Nephron (organoid): Measurements from ENCODE around the gene BIRC2.
"Not testable (repeated sequence)": the region's sequence is repeated elsewhere in the genome, so short reads cannot be mapped to it uniquely, and the experiment has no call there.

ENCODE experiments used
- H3K27ac Mint-ChIP-seq, 3 experiments: 2 replicates each; pipeline ENCODE4 v1.8.0; 2020; ENCODE audit warnings: mixed read lengths in 3 of 3, mild to moderate bottlenecking in 2 of 3, moderate library complexity in 1 of 3
- H3K27me3 Mint-ChIP-seq: 2 replicates; pipeline ENCODE4 v1.8.0; 2021; ENCODE audit warnings: low read depth, mild to moderate bottlenecking, moderate library complexity, mixed read lengths
- H3K36me3 Mint-ChIP-seq: 2 replicates; pipeline ENCODE4 v1.8.0; 2020; ENCODE audit warnings: low read depth, mixed read lengths
- H3K4me1 Mint-ChIP-seq: 2 replicates; pipeline ENCODE4 v1.8.0; 2020; ENCODE audit warnings: mixed read lengths
- H3K4me3 Mint-ChIP-seq, 3 experiments: 2 replicates each; pipeline ENCODE4 v1.8.0; 2020; ENCODE audit warnings: mild to moderate bottlenecking in 3 of 3, mixed read lengths in 3 of 3, moderate library complexity in 2 of 3
- H3K9me3 Mint-ChIP-seq: 2 replicates; pipeline ENCODE4 v1.8.0; 2020; ENCODE audit warnings: mixed read lengths
- TF ChIP-seq, protein P1 (sequence below), 3 experiments: fragments of 200-600 bp; sonication (generic); IDR thresholded peaks; one replicate each; pipeline ENCODE4 v1.5.0; 2021; ENCODE audit warnings: antibody characterized with exemption in 3 of 3; ENCODE audit not compliant: unreplicated experiment in 3 of 3

The BIRC2 gene

DNA sequence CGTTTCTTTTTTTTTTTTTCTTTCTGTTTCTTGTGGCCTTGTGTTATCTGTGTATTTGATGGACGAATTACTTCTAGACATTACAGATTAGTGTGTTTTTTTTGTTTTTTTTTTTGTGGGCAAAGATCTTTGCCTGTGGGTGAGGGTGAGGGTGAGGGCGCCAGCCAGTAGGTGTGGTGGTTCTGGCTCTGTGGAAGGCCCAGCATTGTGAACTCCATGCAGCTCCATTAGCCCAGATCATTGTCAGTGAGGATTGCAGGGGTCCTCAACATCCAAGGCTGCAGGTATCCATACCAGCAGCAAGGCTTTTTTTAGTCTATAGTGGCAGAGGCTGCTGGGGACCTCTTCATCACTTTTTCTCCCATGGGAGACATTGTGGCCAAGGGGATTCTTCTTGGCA is 13.7 kb downstream of the BIRC2 start:
- H3K27ac Mint-ChIP-seq: no peak overlapping the region
- no peaks in the 10 kb centered on the region for H3K27me3 Mint-ChIP-seq
- no peak overlapping the region for H3K4me3 Mint-ChIP-seq
- TF ChIP-seq, protein P1, sequence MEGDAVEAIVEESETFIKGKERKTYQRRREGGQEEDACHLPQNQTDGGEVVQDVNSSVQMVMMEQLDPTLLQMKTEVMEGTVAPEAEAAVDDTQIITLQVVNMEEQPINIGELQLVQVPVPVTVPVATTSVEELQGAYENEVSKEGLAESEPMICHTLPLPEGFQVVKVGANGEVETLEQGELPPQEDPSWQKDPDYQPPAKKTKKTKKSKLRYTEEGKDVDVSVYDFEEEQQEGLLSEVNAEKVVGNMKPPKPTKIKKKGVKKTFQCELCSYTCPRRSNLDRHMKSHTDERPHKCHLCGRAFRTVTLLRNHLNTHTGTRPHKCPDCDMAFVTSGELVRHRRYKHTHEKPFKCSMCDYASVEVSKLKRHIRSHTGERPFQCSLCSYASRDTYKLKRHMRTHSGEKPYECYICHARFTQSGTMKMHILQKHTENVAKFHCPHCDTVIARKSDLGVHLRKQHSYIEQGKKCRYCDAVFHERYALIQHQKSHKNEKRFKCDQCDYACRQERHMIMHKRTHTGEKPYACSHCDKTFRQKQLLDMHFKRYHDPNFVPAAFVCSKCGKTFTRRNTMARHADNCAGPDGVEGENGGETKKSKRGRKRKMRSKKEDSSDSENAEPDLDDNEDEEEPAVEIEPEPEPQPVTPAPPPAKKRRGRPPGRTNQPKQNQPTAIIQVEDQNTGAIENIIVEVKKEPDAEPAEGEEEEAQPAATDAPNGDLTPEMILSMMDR (IDR thresholded peaks at IDR 0.05; ENCODE audit: unreplicated experiment in 3 of 3): no peak
- peaks cover 23% of the 10 kb centered on the region for H3K9me3 Mint-ChIP-seq
- H3K36me3 Mint-ChIP-seq: peaks cover 90% of the 10 kb centered on the region
- H3K4me1 Mint-ChIP-seq: no peaks in the 10 kb centered on the region

DNA sequence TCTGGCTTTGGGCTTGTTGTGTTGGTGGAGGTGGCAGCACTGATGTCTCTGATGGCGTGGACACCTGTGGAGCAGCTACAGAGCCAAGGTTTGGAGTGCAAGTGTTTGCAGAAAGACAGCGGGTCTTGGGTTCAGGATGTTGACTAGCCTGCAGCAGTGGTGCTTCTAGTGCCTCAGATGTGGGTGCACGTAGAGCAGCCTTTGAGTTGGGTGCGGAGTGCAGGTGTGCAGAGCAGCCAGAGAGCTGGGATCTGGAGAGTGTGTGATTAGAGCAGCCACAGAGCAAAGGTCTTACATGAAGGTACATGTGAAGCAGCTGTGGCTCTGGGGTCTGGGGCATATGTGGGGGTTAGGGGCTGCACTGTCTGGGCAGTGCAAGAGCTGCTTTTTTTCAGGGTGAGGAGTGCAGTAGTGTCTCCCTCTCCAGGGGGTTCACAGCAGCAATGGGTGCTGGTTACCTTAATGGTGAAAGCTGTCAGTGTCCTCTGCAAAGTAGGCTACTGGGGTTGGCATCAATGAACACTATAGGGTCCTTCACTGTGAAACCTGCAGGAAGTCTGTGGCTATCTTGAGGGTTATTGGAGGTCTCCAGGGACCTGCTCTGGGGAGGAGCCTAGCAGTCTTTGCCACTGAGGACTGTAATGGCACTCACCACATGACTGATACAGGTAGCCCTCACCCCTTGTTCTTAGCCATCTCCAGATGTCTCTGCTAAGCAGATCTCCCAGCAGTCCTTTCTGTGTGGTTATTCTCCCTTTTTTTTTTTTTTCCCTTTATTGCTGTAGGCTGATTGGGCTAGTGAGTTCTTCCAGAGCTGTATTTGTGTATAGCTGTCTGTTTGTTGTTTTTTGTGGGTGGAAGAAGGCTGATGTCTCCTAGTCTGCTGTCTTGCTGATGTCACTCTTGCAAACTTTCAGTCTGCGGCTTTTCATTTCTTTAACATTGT is 14.3 kb downstream of the BIRC2 start:
- H3K36me3 Mint-ChIP-seq: peaks cover 90% of the 10 kb centered on the region
- TF ChIP-seq, protein P1 (IDR thresholded peaks at IDR 0.05; ENCODE audit: unreplicated experiment in 3 of 3): no peak
- peaks cover 20% of the 10 kb centered on the region for H3K9me3 Mint-ChIP-seq
- no peak overlapping the region for H3K27ac Mint-ChIP-seq
- H3K4me3 Mint-ChIP-seq: no peak overlapping the region
- no peaks in the 10 kb centered on the region for H3K27me3 Mint-ChIP-seq
- no peaks in the 10 kb centered on the region for H3K4me1 Mint-ChIP-seq

DNA sequence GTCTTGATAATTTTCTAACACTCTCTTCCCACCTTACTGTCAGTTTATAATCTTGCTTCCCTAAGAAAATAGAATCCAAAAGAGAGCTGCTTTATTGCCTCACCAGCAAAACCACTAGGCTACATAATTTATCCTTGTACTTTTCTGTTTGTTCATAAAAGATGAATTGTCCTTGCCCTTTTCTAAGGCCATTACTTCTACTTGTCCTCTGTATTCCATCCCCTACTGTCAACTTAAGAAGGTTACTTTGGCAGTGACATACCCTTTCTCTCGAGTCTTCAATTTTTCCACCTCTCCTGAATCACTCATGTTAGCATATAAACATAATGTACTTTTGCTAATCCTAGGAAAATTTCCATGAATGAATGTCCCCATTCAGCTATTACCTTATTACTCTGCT is 18.0 kb downstream of the BIRC2 start:
- Mint-ChIP-seq H3K4me1 (no peaks in the 10 kb centered on the region), H3K27ac (no peak overlapping the region), H3K9me3 (peaks cover 5% of the 10 kb centered on the region), H3K4me3 (no peak overlapping the region), H3K27me3 (no peaks in the 10 kb centered on the region), H3K36me3 (peaks cover 81% of the 10 kb centered on the region)
- TF ChIP-seq, protein P1 (IDR thresholded peaks at IDR 0.05; ENCODE audit: unreplicated experiment in 3 of 3): no peak

DNA sequence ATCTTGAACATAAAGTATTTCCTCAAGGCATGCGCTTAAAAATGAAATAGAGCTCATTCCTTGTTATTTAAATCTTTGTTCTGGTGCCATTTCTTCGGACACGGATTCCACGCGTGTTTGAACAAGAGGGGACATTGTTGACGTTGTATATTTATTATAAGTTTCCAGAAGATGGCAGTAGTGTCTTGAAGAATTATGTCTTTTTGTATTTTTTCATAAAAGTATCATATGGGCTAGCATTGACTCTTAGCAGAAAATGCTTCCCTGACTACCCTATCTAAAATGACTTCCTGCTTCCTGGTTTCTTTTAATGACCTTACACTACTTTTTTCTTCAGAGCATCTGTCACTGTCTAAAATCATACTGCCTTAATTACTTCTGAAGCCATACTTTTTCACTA is 20.4 kb downstream of the BIRC2 start:
- H3K27ac Mint-ChIP-seq: peak overlapping the region in 1 of 3 experiments; percentile 17
- H3K4me3 Mint-ChIP-seq: no peak overlapping the region
- H3K36me3 Mint-ChIP-seq: peaks cover 65% of the 10 kb centered on the region
- TF ChIP-seq, protein P1 (IDR thresholded peaks at IDR 0.05; ENCODE audit: unreplicated experiment in 3 of 3): peak in 2 of 3 experiments; percentile 22 to 43
- peaks cover 5% of the 10 kb centered on the region for H3K9me3 Mint-ChIP-seq
- no peaks in the 10 kb centered on the region for H3K4me1 Mint-ChIP-seq
- H3K27me3 Mint-ChIP-seq: no peaks in the 10 kb centered on the region

DNA sequence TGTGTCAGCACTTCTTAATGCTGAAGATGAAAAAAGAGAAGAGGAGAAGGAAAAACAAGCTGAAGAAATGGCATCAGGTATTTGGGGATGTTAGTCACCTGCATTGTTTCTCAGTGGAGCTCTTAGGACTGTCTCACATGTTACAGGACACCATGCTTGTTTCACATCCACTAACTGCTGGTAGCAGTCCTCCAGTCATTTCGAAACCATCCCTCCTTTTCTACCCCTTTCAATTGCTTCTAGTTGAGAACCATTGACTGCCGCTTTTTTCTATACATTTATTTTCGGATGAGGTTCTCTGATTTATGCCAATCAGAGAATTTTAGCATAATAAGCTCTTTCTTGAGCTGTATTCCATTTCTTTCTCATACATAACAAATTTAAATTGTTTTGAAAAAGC is 21.5 kb downstream of the BIRC2 start:
- Mint-ChIP-seq H3K4me3 (no peak overlapping the region), H3K9me3 (peaks cover 6% of the 10 kb centered on the region), H3K27ac (no peak overlapping the region), H3K27me3 (no peaks in the 10 kb centered on the region), H3K4me1 (no peaks in the 10 kb centered on the region), H3K36me3 (peaks cover 62% of the 10 kb centered on the region)
- TF ChIP-seq, protein P1 (IDR thresholded peaks at IDR 0.05; ENCODE audit: unreplicated experiment in 3 of 3): no peak

DNA sequence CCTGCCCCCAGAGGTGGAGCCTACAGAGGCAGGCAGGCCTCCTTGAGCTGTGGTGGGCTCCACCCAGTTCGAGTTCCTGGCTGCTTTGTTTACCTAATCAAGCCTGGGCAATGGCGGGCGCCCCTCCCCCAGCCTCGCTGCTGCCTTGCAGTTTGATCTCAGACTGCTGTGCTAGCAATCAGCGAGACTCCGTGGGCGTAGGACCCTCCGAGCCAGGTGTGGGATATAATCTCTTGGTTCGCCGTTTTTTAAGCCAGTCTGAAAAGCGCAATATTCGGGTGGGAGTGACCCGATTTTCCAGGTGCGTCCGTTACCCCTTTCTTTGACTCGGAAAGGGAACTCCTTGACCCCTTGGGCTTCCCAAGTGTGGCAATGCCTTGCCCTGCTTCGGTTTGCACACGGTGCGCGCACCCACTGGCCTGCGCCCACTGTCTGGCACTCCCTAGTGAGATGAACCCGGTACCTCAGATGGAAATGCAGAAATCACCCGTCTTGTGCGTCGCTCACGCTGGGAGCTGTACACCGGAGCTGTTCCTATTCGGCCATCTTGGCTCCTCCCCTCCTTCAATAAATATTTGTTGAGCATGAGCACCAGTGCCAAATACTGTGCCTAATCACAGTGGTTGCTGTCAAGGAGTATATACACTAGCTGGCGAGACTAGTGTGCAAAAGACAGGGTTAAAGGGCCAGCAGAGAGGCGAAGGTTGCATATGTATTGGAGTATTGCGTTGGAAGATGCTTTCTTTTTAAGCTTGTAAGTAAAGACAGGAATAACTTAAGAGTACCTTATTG is 27.8 kb downstream of the BIRC2 start:
- H3K27ac Mint-ChIP-seq: peak overlapping the region in 1 of 3 experiments; percentile 61
- peak overlapping the region; percentile 28 to 55 (median 29) for H3K4me3 Mint-ChIP-seq
- not testable (repeated sequence) for H3K9me3 Mint-ChIP-seq, H3K4me1 Mint-ChIP-seq, H3K27me3 Mint-ChIP-seq
- H3K36me3 Mint-ChIP-seq: peaks cover 58% of the 10 kb centered on the region
